ENCODE results near the gene USP12. TPM values are rescaled to one million over a fixed set of nuclear protein-coding genes. Genes with fewer than 3 reads are reported as not detected.
"Not testable (repeated sequence)": the region's sequence is repeated elsewhere in the genome, so short reads cannot be mapped to it uniquely, and the experiment has no call there.

USP12 gene
- total RNA-seq, 2 experiments from 2014 or later, result 32.3 to 32.4 TPM

- DNase-seq (peak; percentile 17), ATAC-seq (peak; percentile 87)
- intact Hi-C loops (cut with DNase I, micrococcal nuclease), result no loop called here
- H3K27ac Mint-ChIP-seq, result no peak overlapping the region
- peaks cover 9% of the 10 kb centered on the region for H3K4me1 Mint-ChIP-seq
- POLR2A ChIA-PET, result interaction anchor here (0.7 kb wide), 1 partner anchor 1292 kb away, joined by 5 read pairs; no protein-coding TSS in a partner anchor
- peaks cover 8% of the 10 kb centered on the region for H3K27me3 Mint-ChIP-seq
- no peaks in the 10 kb centered on the region for H3K36me3 Mint-ChIP-seq (ENCODE audit: low read depth)
- H3K4me3 Mint-ChIP-seq, result no peak overlapping the region
- CTCF ChIA-PET, result interaction anchor here (0.6 to 1.1 kb wide), 3 partner anchors 215 to 765 kb away, joined by 3 to 5 read pairs (median 3); no protein-coding TSS in a partner anchor
- peaks cover 5% of the 10 kb centered on the region for H3K9me3 Mint-ChIP-seq (ENCODE audit: low read depth)
These were observed 28.9 kb upstream of the USP12 start for GRCh38 chr13:27200413-27201070.

GRCh38 chr13:27199696-27200095, 28.1 kb upstream of the USP12 start:
- peaks cover 16% of the 10 kb centered on the region for H3K4me1 Mint-ChIP-seq
- no peak for ATAC-seq
- POLR2A ChIA-PET, result interaction anchor here (0.7 kb wide), 1 partner anchor 1293 kb away, joined by 5 read pairs; no protein-coding TSS in a partner anchor

DNA sequence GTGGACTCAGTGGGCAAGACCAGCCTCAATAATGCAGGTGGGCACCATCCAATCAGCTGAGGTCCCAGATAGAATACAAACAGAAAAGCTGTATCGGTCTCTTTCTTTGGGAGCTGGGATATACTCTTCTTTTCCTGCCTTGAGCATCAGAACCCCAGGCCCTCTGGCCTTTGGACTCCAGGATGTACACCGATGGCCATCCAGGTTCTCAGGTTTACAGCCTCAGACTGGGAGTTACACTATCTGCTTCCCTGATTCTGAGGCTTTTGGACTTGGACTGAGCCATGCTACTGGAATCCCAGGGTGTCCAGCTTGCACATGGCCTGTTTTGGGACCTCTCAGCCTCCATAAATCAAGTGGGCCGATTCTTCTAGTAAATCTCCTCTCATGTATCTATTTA, 27.6 kb upstream of the USP12 start:
- ChIA-PET POLR2A (no interaction called here), CTCF (interaction anchor here (0.6 to 1.0 kb wide), 2 partner anchors 9 to 627 kb away, joined by 3 read pairs; no protein-coding TSS in a partner anchor)
- intact Hi-C loops (cut with DNase I, micrococcal nuclease), result no loop called here
- Mint-ChIP-seq H3K27ac (no peak overlapping the region), H3K4me1 (peaks cover 16% of the 10 kb centered on the region), H3K4me3 (no peak overlapping the region), H3K36me3 (ENCODE audit: low read depth) (no peaks in the 10 kb centered on the region), H3K27me3 (peaks cover 14% of the 10 kb centered on the region), H3K9me3 (ENCODE audit: low read depth) (peaks cover 5% of the 10 kb centered on the region)
- ATAC-seq, result no peak
- DNase-seq, result no peak

More at GRCh38 chr13:27199696-27200095, 28.1 kb upstream of the USP12 start:
- H3K36me3 Mint-ChIP-seq (ENCODE audit: low read depth), result no peaks in the 10 kb centered on the region
- no peak overlapping the region for H3K4me3 Mint-ChIP-seq
- no peak for DNase-seq
- CTCF ChIA-PET, result interaction anchor here (0.6 to 1.1 kb wide), 3 partner anchors 9 to 627 kb away, joined by 3 read pairs; no protein-coding TSS in a partner anchor
- H3K9me3 Mint-ChIP-seq (ENCODE audit: low read depth), result peaks cover 5% of the 10 kb centered on the region
- H3K27me3 Mint-ChIP-seq, result peaks cover 11% of the 10 kb centered on the region
- intact Hi-C loops (cut with DNase I, micrococcal nuclease), result no loop called here
- H3K27ac Mint-ChIP-seq, result no peak overlapping the region

DNA sequence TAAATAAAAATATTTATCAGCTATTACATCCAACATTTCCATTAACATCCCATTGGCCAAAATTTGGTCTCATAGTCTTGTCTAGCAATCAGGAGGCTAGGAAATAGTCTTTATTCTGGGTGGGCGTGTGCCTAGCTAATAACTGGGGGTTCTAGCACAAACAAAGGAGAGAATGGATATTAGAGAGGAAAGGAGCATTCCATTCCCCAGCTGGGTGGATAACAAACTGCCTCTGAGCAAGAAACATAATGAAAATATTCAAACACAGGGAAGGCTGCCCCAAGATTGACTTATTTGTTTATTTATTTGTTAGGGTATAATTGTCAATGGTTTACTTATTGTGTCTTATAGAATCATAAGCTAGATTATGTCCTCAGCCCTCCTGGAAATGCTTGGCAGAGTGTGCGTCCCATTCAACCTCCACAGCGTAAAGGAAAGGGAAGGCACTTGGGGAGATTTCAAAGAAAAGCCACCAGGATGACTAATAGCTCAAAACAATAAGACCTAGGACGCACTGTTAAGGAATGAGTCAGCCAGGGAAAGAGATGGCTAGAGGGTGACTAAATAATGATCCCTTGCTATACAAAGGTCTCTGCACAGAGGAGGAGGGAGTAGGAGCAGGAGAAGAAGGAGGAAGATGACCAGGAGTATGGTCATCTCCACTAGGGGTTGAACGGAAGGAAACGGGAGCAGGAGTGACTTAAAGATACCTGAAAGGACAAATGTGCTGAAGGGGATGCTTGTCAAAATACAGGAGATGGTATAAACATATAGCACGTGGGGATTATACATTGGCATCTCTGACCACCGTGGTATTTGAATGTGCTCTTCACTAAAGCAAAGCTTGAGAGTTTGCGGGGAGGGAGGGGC, 23.5 kb upstream of the USP12 start:
- Mint-ChIP-seq H3K27me3 (peaks cover 17% of the 10 kb centered on the region), H3K4me3 (no peak overlapping the region), H3K9me3 (ENCODE audit: low read depth) (peaks cover 5% of the 10 kb centered on the region), H3K36me3 (ENCODE audit: low read depth) (no peaks in the 10 kb centered on the region), H3K4me1 (peaks cover 16% of the 10 kb centered on the region), H3K27ac (no peak overlapping the region)
- ChIA-PET POLR2A (no interaction called here), CTCF (interaction anchor here (0.7 to 1.5 kb wide), 4 partner anchors 17 to 210 kb away, joined by 3 to 6 read pairs (median 4); no protein-coding TSS in a partner anchor)
- DNase-seq (no peak), ATAC-seq (peak; percentile 89)
- intact Hi-C loops (cut with DNase I, micrococcal nuclease), result no loop called here

DNA sequence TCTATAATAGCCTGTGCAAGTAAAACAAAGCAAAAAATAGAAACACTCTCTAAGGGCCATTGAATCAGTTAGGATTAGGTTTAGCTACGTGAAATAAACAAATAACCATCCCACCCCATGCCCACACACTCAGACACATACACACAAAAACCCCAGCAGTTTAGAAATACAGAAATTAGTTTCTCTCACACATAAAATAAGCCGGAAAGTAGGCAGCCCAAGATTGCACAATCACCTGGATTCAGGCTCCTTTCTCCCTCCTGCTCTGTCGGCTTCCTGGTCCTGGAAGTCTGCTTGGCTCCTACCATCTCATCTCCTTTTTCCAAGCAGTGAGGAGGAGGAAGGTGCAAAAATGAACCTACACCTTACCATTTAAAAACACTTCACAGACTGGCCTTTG, 22.6 kb upstream of the USP12 start:
- Mint-ChIP-seq H3K4me3 (no peak overlapping the region), H3K9me3 (ENCODE audit: low read depth) (peaks cover 5% of the 10 kb centered on the region), H3K27ac (no peak overlapping the region), H3K4me1 (peaks cover 16% of the 10 kb centered on the region), H3K36me3 (ENCODE audit: low read depth) (no peaks in the 10 kb centered on the region), H3K27me3 (peaks cover 17% of the 10 kb centered on the region)
- POLR2A ChIA-PET, result no interaction called here
- no peak for ATAC-seq
- no peak for DNase-seq
- CTCF ChIA-PET, result interaction anchor here (1.2 to 1.5 kb wide), 2 partner anchors 16 to 19 kb away, joined by 3 to 6 read pairs; no protein-coding TSS in a partner anchor
- intact Hi-C loops (cut with DNase I, micrococcal nuclease), result no loop called here

DNA sequence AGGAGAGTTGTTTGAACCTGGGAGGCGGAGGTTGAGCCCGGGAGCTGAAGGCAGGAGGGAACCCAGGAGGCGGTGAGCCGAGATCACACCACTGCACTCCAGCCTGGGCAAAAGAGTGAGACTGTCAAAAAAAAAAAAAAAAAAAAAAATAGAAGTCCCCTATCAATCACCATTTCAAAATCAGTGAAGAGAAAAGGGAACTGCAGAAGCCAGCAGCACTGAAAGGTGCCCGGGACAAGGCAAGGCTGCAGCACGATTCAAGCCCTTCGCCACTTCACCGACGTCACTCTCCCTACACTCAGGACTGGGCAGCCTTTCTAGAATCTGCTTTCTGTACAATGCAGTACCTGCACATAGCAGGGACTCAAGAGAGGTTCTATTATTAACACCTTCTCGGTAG, 21.9 kb upstream of the USP12 start:
- ATAC-seq, result no peak
- H3K4me3 Mint-ChIP-seq, result no peak overlapping the region
- no peak overlapping the region for H3K27ac Mint-ChIP-seq
- intact Hi-C loops (cut with DNase I, micrococcal nuclease), result no loop called here
- ChIA-PET CTCF (interaction anchor here (1.2 to 1.5 kb wide), 2 partner anchors 15 to 18 kb away, joined by 3 to 6 read pairs; no protein-coding TSS in a partner anchor), POLR2A (no interaction called here)
- H3K9me3 Mint-ChIP-seq (ENCODE audit: low read depth), result peaks cover 5% of the 10 kb centered on the region
- H3K27me3 Mint-ChIP-seq, result peaks cover 17% of the 10 kb centered on the region
- no peaks in the 10 kb centered on the region for H3K36me3 Mint-ChIP-seq (ENCODE audit: low read depth)
- peaks cover 16% of the 10 kb centered on the region for H3K4me1 Mint-ChIP-seq
- DNase-seq, result no peak

DNA sequence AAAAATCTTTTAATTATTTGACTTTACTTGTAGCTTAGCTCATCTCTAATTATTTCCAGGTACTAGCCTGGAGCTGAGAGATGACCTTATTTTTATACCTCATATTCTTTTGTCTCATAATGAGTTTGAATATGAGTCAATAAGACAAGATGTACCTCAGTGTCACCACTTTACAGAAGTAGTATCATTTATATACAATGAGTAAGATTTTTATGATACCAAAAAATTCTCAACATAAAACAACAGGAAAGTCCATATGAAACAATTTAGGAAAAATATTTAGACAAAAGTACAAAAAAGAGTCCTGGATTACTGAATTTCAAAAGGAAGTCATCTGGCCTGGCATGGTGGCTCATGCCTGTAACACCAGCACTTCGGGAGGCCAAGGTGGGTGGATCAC, 21.4 kb upstream of the USP12 start:
- intact Hi-C loops (cut with DNase I, micrococcal nuclease), result no loop called here
- DNase-seq (no peak), ATAC-seq (peak; percentile 60)
- H3K4me3 Mint-ChIP-seq, result no peak overlapping the region
- H3K27ac Mint-ChIP-seq, result no peak overlapping the region
- peaks cover 16% of the 10 kb centered on the region for H3K4me1 Mint-ChIP-seq
- CTCF ChIA-PET, result interaction anchor here (1.2 kb wide), 1 partner anchor 14 kb away, joined by 3 read pairs; no protein-coding TSS in a partner anchor
- H3K36me3 Mint-ChIP-seq (ENCODE audit: low read depth), result no peaks in the 10 kb centered on the region
- peaks cover 17% of the 10 kb centered on the region for H3K27me3 Mint-ChIP-seq
- H3K9me3 Mint-ChIP-seq (ENCODE audit: low read depth), result peaks cover 3% of the 10 kb centered on the region
- POLR2A ChIA-PET, result interaction anchor here (0.6 kb wide), 1 partner anchor 49 kb away, joined by 3 read pairs; no protein-coding TSS in a partner anchor

DNA sequence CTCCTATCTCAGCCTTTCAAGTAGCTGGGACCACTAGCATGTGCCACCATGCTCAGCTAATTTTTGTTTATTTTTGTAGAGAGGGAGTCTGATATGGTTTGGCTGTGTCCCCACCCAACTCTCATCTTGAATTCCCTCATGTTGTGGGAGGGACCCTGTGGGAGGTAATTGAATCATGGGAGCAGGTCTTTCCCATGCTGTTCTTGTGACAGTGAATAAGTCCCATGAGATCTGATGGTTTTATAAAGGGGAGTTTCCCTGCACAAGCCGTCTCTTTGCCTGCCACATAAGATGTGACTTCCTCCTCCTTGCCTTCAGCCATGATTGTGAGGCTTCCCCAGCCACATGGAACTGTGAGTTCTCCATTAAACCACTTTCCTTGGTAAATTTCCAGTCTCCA, 20.8 kb upstream of the USP12 start:
- Mint-ChIP-seq H3K4me1 (peaks cover 16% of the 10 kb centered on the region), H3K27me3 (peaks cover 13% of the 10 kb centered on the region)
- H3K36me3 Mint-ChIP-seq (ENCODE audit: low read depth); H3K9me3 Mint-ChIP-seq (ENCODE audit: low read depth); H3K27ac Mint-ChIP-seq; DNase-seq; ATAC-seq; H3K4me3 Mint-ChIP-seq; intact Hi-C loops (cut with DNase I, micrococcal nuclease): not testable (repeated sequence)
- ChIA-PET CTCF (interaction anchor here (0.5 to 1.2 kb wide), 2 partner anchors 15 to 170 kb away, joined by 3 to 4 read pairs; no protein-coding TSS in a partner anchor), POLR2A (interaction anchor here (0.6 kb wide), 1 partner anchor 48 kb away, joined by 3 read pairs; no protein-coding TSS in a partner anchor)

DNA sequence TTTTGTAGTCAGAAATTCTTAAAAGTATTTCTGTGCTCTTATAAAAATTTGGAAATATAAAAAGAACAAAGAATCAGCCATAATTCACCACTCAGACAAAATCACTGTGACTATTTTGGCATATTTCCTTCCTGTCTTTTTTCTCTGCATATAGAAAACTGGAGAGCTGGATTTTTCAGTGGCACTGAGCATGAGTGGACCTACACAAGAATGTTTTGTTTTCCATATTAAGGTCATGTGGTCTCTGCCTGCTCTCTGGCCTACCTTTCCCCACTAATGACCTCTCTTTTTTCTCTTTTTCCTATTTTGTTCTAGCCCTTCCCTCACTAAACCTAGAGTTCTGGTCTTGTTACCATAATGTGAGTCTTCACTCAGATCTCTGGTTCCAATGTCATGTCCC, 17.6 kb upstream of the USP12 start:
- H3K4me3 Mint-ChIP-seq, result no peak overlapping the region
- ChIA-PET POLR2A (no interaction called here), CTCF (no interaction called here)
- ATAC-seq (no peak), DNase-seq (no peak)
- no peak overlapping the region for H3K27ac Mint-ChIP-seq
- peaks cover 3% of the 10 kb centered on the region for H3K27me3 Mint-ChIP-seq
- H3K9me3 Mint-ChIP-seq (ENCODE audit: low read depth), result no peaks in the 10 kb centered on the region
- peaks cover 6% of the 10 kb centered on the region for H3K4me1 Mint-ChIP-seq
- no peaks in the 10 kb centered on the region for H3K36me3 Mint-ChIP-seq (ENCODE audit: low read depth)
- intact Hi-C loops (cut with DNase I, micrococcal nuclease), result no loop called here

GRCh38 chr13:27188239-27188638, 16.6 kb upstream of the USP12 start:
- intact Hi-C loops (cut with DNase I, micrococcal nuclease), result no loop called here
- ATAC-seq (no peak), DNase-seq (no peak)
- ChIA-PET CTCF (interaction anchor here (0.8 kb wide), 1 partner anchor 15 kb away, joined by 5 read pairs; no protein-coding TSS in a partner anchor), POLR2A (no interaction called here)
- Mint-ChIP-seq H3K9me3 (ENCODE audit: low read depth) (no peaks in the 10 kb centered on the region), H3K4me1 (peaks cover 6% of the 10 kb centered on the region), H3K36me3 (ENCODE audit: low read depth) (no peaks in the 10 kb centered on the region), H3K27ac (no peak overlapping the region), H3K27me3 (no peaks in the 10 kb centered on the region), H3K4me3 (no peak overlapping the region)

DNA sequence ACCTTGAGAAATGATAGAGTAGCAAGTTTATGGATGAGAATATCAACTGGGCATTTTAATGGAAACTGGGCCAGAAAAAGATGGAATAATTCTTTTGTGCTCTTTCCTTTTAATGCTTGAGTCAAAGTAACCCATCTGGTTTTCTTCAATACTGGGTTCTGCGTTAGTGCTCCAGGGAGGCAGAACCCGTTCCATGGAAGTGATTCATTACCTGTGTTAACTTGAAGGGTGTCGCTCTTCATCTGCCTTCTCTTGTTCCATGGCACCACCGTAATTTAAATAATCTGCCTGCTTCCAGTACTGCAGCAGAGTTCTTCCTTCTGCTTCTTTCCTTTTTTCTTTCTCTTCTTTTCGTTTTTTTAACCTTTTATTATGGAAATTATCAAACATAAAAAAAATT, 14.7 kb upstream of the USP12 start:
- H3K36me3 Mint-ChIP-seq (ENCODE audit: low read depth), result no peaks in the 10 kb centered on the region
- ChIA-PET POLR2A (no interaction called here), CTCF (no interaction called here)
- peaks cover 2% of the 10 kb centered on the region for H3K27me3 Mint-ChIP-seq
- DNase-seq, result no peak
- no peak for ATAC-seq
- no peak overlapping the region for H3K4me3 Mint-ChIP-seq
- intact Hi-C loops (cut with DNase I, micrococcal nuclease), result no loop called here
- no peak overlapping the region for H3K27ac Mint-ChIP-seq
- no peaks in the 10 kb centered on the region for H3K4me1 Mint-ChIP-seq
- H3K9me3 Mint-ChIP-seq (ENCODE audit: low read depth), result no peaks in the 10 kb centered on the region

Measured in activated CD4-positive, alpha-beta T cell treated with anti-CD3 and anti-CD28 coated beads for 36 hours (primary cell).